OCI-LY1 (cell line): Measurements from ENCODE around the gene SYNE2.

Experiments
- CTCF ChIP-seq: fragments of 200-600 bp; sonication (generic), shearing (Covaris generic); IDR thresholded peaks from 2 replicates; pipeline ENCODE4 v1.5.1; 2017; ENCODE audit warnings: mild to moderate bottlenecking, antibody characterized with exemption, low read length, moderate library complexity, mixed read lengths
- EZH2 ChIP-seq: fragments of 200-600 bp; sonication (generic), shearing (Covaris generic); IDR thresholded peaks from 2 replicates; pipeline ENCODE4 v1.8.0; 2017; ENCODE audit warnings: borderline replicate concordance, mixed run types, mild to moderate bottlenecking, antibody characterized with exemption, low read length, moderate library complexity, mixed read lengths

GRCh38 chr14:64092338-64092737, 239.5 kb downstream of the SYNE2 start:
- TF ChIP-seq CTCF (no peak), EZH2 (no peak)
